Measurements from ENCODE around the gene PRCC.

- TF ChIP-seq PAX5 (IDR thresholded peaks at IDR 0.05; ENCODE audit: insufficient read depth, low read length, severe bottlenecking) (no peak), TAF1 (IDR thresholded peaks at IDR 0.05; ENCODE audit: low read depth, low read length) (0 out of 2 replicates have a peak, but pooled peaks have one; percentile 53), POLR2AphosphoS5 (IDR thresholded peaks at IDR 0.05; ENCODE audit: low read depth, low read length) (peak; percentile 65; the same call in 1 of the 2 replicates)
Measured at GRCh38 chr1:156816561-156817328, 49.4 kb downstream of the PRCC start, which contains the start of gene SH2D2A.
